ENCODE results near the gene CACNA2D3. TPM values are rescaled to one million over a fixed set of nuclear protein-coding genes. Genes with fewer than 3 reads are reported as not detected.

CACNA2D3 gene
- total RNA-seq, 2 experiments from 2014 or later, result not detected

- ChIA-PET POLR2A (no interaction called here), CTCF (ENCODE audit: unreplicated experiment) (no interaction called here)
- no TSS peak for BruUV-seq (replicated peaks)
- no peaks in the 10 kb centered on the region for H4K20me1 ChIP-seq (ENCODE audit: insufficient read depth, low read length)
- H3K9me3 ChIP-seq (ENCODE audit: low read length), result no peaks in the 10 kb centered on the region
- no peak overlapping the region for H3K4me2 ChIP-seq (ENCODE audit: low read length)
- H3K27ac ChIP-seq (ENCODE audit: low read depth, low read length, poor library complexity, severe bottlenecking), result no peak overlapping the region
- no peak for DNase-seq (ENCODE audit: low spot score)
- H3K79me2 ChIP-seq (ENCODE audit: insufficient read depth, low read depth, low read length), result no peaks in the 10 kb centered on the region
- H2AFZ ChIP-seq (ENCODE audit: low read length), result no peak overlapping the region
- H3K4me1 ChIP-seq (ENCODE audit: insufficient read depth, low read length, poor library complexity, severe bottlenecking), result no peaks in the 10 kb centered on the region
- H3K9me2 ChIP-seq (ENCODE audit: insufficient read depth, low read length), result no peaks in the 10 kb centered on the region
- H3K4me3 ChIP-seq (ENCODE audit: low read depth, low read length, poor library complexity, severe bottlenecking), result no peak overlapping the region
- intact Hi-C loops (cut with micrococcal nuclease; ENCODE audit: unreplicated experiment), result no loop called here
- no peaks in the 10 kb centered on the region for H3K36me3 ChIP-seq (ENCODE audit: insufficient read depth, low read length)
- no peak for TF ChIP-seq EZH2phosphoT487 (IDR thresholded peaks at IDR 0.05; ENCODE audit: borderline replicate concordance, low read depth, low read length)
- TF ChIP-seq CTCF (conservative IDR thresholded peaks at IDR 0.05; ENCODE audit: low read length), result no peak
Observed at GRCh38 chr3:54358969-54359694, 236.8 kb downstream of the CACNA2D3 start.

GRCh38 chr3:54360320-54360719 is 238.0 kb downstream of the CACNA2D3 start:
- H3K36me3 ChIP-seq (ENCODE audit: insufficient read depth, low read length), result no peaks in the 10 kb centered on the region
- no peak overlapping the region for H3K27ac ChIP-seq (ENCODE audit: low read depth, low read length, poor library complexity, severe bottlenecking)
- TF ChIP-seq EZH2phosphoT487 (IDR thresholded peaks at IDR 0.05; ENCODE audit: borderline replicate concordance, low read depth, low read length), result no peak
- TF ChIP-seq CTCF (conservative IDR thresholded peaks at IDR 0.05; ENCODE audit: low read length), result no peak
- H3K9me3 ChIP-seq (ENCODE audit: low read length), result no peaks in the 10 kb centered on the region
- no peaks in the 10 kb centered on the region for H3K79me2 ChIP-seq (ENCODE audit: insufficient read depth, low read depth, low read length)
- POLR2A ChIA-PET, result no interaction called here
- CTCF ChIA-PET (ENCODE audit: unreplicated experiment), result no interaction called here
- DNase-seq (ENCODE audit: low spot score), result no peak
- no peak overlapping the region for H3K4me2 ChIP-seq (ENCODE audit: low read length)
- no peaks in the 10 kb centered on the region for H3K4me1 ChIP-seq (ENCODE audit: insufficient read depth, low read length, poor library complexity, severe bottlenecking)
- intact Hi-C loops (cut with micrococcal nuclease; ENCODE audit: unreplicated experiment), result no loop called here
- no peak overlapping the region for H2AFZ ChIP-seq (ENCODE audit: low read length)
- H3K9me2 ChIP-seq (ENCODE audit: insufficient read depth, low read length), result no peaks in the 10 kb centered on the region
- no peak overlapping the region for H3K4me3 ChIP-seq (ENCODE audit: low read depth, low read length, poor library complexity, severe bottlenecking)
- no TSS peak for BruUV-seq (replicated peaks)
- no peaks in the 10 kb centered on the region for H4K20me1 ChIP-seq (ENCODE audit: insufficient read depth, low read length)

GRCh38 chr3:54361746-54362283 is 239.5 kb downstream of the CACNA2D3 start:
- intact Hi-C loops (cut with micrococcal nuclease; ENCODE audit: unreplicated experiment), result no loop called here
- Histone ChIP-seq H3K4me1 (ENCODE audit: insufficient read depth, low read length, poor library complexity, severe bottlenecking) (no peaks in the 10 kb centered on the region), H3K4me3 (ENCODE audit: low read depth, low read length, poor library complexity, severe bottlenecking) (no peak overlapping the region), H2AFZ (ENCODE audit: low read length) (no peak overlapping the region), H3K27ac (ENCODE audit: low read depth, low read length, poor library complexity, severe bottlenecking) (no peak overlapping the region), H4K20me1 (ENCODE audit: insufficient read depth, low read length) (no peaks in the 10 kb centered on the region), H3K9me3 (ENCODE audit: low read length) (no peaks in the 10 kb centered on the region), H3K4me2 (ENCODE audit: low read length) (no peak overlapping the region), H3K9me2 (ENCODE audit: insufficient read depth, low read length) (no peaks in the 10 kb centered on the region), H3K79me2 (ENCODE audit: insufficient read depth, low read depth, low read length) (no peaks in the 10 kb centered on the region), H3K36me3 (ENCODE audit: insufficient read depth, low read length) (no peaks in the 10 kb centered on the region)
- POLR2A ChIA-PET, result no interaction called here
- DNase-seq (ENCODE audit: low spot score), result no peak
- no TSS peak for BruUV-seq (replicated peaks)
- TF ChIP-seq EZH2phosphoT487 (IDR thresholded peaks at IDR 0.05; ENCODE audit: borderline replicate concordance, low read depth, low read length), result no peak
- TF ChIP-seq CTCF (conservative IDR thresholded peaks at IDR 0.05; ENCODE audit: low read length), result no peak
- CTCF ChIA-PET (ENCODE audit: unreplicated experiment), result no interaction called here
